ENCODE results near the gene L1TD1.
"Not testable (repeated sequence)": the region's sequence is repeated elsewhere in the genome, so short reads cannot be mapped to it uniquely, and the experiment has no call there.

Gene L1TD1

DNA sequence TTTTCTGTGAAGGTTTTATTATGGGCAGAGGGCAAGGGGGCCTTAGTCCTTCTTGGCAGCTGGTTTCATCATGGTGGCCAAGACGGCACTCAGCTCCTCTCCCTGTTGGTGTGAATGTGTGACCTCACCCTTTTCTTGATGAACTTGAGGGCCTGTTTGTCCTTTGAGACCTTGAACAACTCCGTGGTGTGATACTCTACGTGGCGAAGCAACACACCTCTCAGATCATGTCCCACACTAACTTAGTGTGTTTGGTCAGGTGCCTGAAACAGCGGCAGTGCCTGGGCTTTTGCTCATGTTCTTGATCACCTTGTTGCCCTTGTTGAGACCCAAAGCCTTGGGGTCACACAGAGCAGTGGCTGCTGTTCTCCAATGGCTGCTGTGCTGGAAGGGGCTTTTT lies 13.4 kb downstream of the L1TD1 start:
- DNase-seq, result no peak

DNA sequence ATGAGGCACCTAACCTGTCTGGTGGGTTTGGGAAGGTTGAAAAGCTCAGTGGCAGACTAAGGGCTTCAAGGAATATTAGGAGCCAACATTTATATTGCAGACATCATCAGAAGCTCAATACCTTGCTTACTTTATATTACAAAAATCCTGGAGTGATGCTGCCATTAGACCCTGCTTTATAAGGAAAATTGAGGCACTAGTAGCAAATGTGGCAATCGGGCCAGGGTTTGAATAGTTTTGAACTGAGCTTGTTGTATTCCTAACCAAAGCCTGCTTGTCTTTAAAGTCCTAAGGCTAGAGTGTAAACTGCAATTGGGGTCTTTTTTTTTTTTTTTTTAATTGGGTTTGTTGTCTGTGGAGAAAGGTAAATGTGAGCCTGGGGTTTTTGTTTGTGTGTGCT lies 14.3 kb downstream of the L1TD1 start:
- DNase-seq, result no peak

DNA sequence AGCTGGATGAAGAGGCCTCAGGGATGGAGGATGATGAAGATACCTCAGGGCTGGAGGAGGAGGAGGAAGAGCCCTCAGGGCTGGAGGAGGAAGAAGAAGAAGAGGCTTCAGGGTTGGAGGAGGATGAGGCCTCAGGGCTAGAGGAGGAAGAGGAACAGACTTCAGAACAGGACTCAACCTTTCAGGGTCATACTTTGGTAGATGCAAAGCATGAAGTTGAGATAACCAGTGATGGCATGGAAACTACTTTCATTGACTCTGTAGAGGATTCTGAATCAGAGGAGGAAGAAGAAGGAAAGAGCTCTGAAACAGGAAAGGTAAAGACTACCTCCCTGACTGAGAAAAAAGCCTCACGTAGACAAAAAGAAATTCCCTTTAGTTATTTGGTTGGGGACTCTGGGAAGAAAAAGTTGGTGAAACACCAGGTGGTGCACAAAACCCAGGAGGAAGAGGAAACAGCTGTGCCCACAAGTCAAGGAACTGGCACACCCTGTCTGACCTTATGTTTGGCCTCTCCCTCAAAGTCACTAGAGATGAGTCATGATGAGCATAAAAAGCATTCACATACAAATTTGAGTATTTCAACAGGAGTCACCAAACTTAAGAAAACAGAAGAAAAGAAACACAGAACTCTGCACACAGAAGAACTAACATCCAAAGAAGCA lies 15.4 kb downstream of the L1TD1 start:
- no peak for DNase-seq

DNA sequence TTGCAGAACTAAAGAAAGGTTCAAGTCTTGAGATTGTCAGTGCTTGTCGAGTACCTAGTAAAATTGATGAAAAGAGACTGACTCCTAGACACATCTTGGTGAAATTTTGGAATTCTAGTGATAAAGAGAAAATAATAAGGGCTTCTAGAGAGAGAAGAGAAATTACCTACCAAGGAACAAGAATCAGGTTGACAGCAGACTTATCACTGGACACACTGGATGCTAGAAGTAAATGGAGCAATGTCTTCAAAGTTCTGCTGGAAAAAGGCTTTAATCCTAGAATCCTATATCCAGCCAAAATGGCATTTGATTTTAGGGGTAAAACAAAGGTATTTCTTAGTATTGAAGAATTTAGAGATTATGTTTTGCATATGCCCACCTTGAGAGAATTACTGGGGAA lies 16.3 kb downstream of the L1TD1 start:
- no peak for DNase-seq

DNA sequence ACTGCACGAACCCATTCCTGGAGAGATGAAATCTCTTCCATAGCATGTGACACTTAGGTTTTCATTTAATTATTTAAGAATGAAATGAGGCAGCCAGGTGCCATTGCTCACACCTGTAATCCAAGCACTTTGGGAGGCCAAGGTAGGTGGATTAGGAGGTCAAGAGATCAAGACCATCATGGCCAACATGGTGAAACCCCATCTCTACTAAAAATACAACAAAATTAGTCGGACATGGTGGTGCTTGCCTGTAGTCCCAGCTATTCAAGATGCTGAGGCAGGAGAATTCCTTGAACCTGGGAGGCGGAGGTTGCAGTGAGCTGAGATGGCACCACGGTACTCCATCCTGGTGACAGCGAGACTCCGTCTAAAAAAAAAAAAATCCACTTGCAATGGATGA lies 17.8 kb downstream of the L1TD1 start:
- no peak for DNase-seq

DNA sequence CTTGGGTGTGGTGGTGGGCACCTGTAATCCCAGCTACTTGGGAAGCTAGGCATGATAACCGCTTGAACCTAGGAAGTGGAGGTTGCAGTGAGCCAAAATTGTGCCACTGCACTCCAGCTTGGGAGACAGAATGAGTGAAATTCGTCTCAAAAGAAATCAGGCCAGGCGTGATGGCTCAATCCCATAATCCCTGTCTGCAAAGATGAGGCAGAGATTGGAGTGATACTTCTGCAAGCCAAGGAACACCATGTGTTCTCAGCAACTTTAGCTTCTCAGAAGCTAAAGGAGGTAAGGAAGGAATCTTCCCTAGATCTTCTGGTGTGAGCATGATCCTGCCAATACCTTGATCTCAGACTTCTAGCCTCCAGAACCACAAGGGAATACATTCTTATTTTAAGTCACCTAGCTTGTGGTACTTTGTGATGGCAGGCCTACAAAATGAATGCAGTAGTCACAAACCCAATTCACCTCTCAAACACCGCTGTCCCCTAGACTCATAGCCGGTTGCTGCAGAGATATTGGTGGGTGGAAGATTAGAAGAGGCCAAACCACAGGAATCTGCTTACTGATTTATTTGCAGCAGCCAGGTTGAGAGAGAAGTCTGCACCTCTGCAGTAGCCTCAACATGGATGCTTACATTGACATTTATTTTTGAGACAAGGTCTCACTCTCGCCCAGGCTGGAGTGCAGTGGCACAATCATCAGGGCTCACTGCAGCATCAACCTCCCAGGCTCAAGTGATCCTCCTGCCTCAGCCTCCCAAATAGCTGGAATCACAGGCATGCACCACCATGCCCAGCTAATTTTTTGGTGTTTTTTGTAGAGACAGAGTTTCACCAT lies 18.6 kb downstream of the L1TD1 start:
- no peak for DNase-seq

DNA sequence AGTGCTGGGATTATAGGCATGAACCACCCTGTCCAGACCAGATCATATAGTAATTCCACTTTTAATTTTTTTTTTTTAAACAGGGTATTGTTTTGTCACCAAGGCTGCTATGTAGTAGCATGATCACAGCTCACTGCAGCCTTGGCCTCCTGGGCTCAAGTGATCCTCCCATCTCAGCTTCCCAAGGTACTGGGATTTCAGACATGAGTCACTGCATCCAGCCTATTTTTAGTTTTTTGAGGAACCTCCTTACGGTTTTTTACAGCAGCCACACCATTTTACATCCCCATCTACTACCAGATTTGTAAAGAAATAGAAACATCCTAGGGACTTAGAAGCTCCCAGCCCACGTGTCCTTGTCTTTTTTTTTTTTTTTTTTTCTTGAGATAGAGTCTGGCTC lies 24.0 kb downstream of the L1TD1 start:
- no peak for DNase-seq

DNA sequence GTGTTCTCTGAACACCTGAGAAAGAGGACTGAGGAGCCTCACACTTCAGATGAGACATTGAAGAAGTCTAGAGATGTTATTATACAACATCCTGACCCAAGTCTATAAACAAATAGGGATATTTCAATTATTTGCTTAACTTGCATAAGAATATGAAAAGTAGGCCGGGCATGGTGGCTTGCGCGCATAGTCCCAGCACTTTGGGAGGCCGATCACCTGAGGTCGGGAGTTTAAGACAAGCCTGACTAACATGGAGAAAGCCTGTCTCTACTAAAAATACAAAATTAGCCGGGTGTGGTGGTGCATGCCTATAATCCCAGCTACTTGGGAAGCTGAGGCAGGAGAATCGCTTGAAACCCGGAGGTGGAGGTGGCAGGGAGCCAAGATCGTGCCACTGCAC lies 25.8 kb downstream of the L1TD1 start:
- not testable (repeated sequence) for DNase-seq

DNA sequence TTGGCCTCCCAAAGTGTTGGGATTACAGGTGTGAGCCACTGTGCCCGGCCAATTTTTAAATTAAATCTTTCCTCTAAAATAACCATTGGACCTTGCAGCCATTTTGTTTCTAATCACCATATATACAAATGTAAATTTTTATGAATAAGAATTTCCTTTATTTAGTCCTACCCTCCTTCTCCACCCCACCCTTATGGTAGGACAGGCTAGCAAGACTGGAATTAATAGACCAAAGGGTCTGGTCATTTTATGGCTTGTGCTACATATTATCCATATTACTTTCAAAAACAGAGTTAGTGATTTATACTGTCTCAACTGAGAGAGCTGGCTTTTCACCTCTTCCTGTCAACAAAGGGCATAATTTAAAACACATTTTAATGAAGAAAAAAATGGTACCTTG lies 26.5 kb downstream of the L1TD1 start:
- DNase-seq, result no peak

DNA sequence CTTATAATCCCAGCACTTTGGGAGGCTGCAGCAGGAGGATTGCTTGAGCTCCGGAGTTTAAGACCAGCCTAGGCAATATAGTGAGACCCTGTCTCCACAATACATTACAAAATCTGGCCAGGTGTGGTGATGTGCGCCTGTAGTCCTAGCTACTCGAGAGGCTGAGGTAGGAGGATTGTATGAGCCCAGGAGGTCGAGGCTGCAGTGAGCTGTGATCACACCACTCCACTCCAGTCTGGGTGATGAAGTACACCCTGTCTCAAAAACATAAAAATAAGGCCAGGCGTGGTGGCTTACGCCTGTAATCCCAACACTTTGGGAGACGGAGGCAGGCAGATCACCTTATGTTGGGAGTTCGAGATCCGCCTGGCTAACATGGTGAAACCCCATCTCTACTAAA lies 27.7 kb downstream of the L1TD1 start:
- no peak for DNase-seq

DNA sequence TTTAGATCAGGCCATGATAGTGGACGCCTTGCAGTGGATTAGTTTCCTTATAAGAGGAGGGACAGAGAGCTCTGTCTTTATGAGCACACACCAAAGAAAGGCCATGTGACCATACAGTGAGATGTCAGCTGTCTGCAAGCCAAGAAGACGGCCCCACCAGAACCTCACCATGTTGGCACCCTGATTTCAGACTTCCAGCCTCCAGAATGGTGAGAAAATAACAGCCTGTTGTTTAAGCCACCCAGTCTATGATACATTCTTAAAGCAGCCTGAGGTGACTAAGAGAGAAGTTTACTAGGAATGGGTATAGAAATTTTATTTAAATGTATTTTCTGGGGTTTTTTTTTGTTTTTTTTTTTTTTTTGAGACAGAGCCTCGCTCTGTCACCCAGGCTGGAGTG lies 29.5 kb downstream of the L1TD1 start:
- DNase-seq, result no peak

DNA sequence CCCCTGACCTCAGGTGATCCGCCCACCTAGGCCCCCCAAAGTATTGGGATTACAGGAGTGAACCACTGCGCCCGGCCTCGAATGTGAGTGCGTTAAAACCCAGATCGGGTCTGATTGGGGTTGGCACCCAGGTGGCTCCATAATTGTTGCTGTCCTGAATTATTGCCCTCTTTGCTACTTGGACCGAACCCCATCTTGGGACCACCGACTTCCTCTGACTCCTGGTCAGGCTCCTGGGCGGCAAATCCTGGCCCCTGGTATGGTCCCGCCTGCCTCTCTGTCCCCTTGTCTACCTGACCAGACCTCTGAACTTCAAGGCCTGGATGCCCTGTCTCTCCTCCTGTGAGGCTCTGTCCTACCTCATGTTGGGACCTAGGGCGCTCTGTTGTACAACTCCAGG lies 32.8 kb downstream of the L1TD1 start:
- no peak for DNase-seq

DNA sequence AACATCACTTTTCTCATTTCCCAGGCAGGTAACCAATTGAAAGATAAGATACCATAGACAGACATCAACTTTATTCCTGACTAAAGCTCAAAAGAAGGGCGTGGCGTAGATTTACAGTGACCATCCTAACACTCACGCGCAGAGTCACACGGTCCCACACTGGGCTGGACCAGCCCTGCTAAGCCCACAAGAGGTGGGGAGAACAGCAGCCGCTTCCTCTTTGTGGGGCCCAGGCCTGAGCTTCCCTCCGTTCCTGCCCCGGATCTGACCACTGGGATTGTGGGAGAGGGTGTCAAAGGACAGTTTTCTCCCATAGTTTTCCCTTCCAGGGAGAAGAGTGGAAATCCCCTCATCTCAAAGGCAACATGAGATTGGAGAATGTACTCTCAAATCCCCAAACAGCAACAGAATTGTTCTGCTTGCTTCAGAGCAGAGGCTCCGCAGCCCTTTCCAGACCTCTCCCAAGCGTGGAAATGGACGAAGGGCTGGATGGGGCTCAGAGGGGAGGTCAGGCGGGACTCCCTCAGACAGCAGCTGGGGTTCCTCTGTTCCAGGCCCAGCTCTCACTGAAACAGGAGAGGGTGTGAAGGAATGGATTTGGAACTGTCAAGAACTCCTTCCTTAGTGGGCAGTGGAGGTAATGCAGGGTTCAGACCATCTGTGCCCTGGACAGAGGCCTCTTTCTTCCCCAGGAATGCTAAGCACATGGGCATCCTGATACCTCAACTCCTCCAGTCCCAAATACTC lies 33.7 kb downstream of the L1TD1 start:
- DNase-seq, result no peak

DNA sequence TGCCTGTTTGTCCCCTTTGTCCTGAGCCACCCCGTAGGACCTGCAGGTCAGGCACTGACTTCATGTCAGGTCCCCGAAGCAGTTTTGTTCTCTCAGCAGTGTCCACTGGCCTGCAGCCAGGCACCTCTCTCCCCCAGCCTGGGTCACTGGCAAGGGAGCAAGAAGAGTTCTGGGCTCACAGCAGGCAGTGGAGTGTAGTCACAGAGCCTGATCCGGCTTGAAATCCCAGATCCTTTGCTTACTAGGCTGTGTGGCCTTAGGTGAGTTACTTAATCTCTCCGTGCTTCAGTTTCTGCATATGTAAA lies 34.2 kb downstream of the L1TD1 start:
- no peak for DNase-seq

DNA sequence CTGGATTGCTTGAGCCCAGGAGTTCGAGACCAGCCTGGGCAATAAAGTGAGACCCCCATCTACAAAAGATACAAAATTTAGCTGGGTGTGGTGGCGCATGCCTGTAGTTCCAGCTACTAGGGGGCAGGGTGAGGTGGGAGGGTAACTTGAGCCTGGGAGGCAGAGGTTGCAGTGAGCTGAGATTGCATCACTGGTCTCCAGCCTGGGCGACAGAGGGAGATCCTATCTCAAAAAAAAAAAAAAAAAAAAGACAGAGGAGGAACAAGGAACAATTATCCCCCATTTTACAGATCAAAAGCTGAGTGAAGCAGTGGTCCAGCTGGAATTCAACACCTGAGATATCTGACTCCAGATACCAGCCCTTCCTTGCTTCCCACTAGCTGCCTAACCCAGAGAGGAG lies 34.8 kb downstream of the L1TD1 start:
- DNase-seq, result no peak

DNA sequence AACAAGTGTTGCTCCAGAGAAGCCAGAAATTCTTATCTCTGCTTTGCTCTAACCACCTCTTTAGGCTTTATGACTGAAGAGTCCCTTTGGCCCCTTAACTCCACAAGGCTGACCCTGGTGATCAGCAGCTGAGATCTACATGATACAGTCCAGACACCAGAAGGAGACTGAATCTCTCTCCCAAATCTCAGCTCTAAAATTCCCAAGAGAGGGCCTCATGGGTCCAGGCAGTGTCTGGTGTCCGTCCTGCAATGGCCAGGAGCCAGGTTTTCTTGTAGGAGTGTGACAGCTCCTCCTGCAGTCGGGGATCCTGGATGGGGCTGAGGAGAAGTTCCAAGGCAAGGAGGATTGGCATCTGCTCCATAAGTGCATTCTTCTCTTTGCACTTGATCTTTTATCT lies 35.3 kb downstream of the L1TD1 start:
- no peak for DNase-seq

DNA sequence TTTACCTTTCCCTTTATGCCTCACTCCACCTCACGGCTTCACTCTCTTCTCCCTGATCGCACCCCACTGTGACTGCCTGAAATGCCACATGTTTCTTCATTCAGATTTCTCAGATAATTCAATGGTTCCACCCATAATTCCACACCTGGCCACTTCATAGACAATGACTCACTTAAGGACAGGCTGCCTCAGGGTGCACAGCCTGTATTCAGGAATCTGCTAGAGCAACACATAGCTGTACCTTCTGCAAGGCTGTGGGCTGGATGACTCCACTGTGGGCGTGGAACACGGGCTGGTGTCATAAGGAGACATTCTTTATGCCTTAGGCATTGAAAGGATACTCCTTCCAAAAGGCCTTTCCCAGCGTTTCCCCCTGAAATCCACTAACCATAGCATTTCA lies 36.1 kb downstream of the L1TD1 start:
- no peak for DNase-seq

DNA sequence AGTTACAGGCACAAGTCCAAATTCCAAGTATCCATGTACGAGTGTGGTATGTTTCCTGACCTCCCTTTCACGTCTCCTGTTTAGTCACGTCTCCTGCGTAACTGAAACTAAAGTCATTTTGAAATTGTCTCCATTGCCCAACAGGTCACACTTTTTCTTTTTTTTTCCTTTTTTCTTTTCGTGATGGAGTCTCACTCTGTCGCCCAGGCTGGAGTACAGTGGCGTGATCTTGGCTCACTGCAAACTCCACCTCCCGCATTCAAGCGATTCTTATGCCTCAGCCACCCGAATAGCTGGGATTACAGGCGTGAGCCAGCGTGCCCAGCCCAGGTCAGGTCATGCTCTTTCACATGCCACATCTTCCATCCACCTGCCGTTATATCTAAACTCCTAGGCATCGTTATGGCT lies 38.2 kb downstream of the L1TD1 start:
- DNase-seq, result no peak

DNA sequence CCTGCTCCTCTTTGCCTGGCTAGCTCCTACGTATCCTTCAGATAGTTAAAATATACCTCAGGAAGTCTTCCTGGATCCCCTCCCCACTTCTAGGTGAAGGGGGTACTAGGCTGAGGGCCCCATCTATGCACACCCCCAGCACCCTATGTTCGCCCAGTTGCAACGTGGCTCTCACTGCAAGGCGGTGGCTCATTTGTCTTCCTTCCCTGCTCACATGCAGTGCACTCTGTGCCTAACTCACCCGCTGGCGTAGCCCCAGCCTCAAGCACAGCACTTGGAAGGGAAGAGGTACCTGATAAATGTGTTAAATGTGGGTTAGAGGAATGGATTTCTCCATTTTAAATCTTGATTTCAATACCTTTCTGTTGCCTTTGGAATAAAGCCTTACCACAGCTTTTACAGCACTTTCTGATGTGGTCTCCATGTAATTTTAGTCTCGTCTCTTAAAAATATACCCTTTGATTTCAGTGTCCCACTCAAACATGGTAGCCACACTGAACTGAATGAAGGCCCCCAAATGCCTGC lies 39.3 kb downstream of the L1TD1 start:
- no peak for DNase-seq

DNA sequence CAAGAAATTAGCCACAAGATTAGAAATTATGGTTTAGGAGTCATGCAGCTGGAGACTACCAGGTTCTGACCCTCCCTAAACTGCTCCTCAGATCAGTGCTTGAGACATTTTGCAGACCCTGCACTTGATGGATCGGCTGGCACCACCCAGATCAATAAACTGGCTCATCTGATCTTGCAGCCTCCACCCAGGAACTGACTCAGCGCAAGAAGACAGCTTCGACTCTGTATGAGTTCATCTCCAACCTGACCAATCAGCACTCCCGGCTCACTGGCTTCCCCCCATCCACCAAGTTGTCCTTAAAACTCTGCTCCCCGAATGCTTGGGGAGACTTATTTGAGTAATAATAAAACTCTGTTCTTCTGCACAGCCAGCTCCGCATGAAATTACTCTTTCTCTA lies 40.0 kb downstream of the L1TD1 start:
- DNase-seq, result no peak

DNA sequence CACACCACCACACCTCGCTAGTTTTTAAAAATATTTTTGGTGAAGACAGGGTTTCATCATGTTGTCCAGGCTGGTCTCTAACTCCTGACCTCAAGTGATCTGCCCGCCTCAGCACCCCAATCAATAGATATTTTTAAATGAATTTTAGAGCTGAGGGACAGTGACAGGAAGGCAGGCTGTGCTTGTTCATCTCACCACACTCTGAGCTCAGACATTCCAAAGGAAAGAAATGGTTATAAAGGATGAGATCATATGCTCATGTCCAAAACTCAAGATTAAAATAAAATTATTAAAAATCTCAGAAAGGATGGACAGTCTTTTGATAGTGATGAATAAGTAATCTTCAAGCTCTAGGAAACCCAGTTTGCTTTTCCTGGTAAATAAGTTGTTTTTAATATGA lies 40.9 kb downstream of the L1TD1 start:
- DNase-seq, result no peak

DNA sequence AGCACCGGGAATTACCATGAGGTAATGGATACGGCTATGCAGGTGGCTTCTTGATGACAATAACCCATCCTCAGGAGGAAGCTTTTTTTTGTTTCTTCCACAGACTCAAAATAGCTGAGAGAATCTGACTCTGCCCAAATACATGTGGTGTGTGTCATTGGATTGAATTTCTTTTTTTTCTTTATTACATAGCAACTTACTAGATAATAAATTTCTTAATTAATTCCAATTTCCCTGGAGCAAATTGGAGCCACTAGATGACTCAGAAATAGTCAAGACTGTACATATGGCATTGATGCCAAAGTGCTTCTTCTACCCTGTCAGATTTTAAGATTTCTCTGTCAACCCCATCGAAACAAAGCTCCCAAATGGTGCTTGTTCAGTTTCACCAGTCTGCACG lies 42.7 kb downstream of the L1TD1 start:
- DNase-seq, result no peak

DNA sequence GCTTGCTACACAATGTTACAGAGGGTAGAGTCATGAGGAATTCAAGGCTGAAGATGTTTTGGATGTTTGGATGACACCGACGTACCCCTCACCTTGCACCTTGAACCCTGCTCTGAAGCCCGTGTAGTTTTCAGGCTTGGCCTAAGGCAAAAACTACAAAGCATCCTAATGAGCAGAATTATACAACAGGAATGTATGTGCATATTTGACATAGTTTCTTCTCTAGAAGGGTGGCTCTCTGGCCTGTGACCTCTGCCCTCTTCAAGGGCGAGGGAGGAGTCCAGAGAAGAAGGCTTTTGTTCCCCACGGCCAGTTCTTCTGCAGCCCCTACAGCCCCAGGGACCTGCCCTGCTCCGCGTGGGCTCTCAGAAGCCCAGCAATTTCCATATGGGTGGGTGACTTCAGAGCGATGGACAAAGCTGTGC lies 43.3 kb downstream of the L1TD1 start:
- DNase-seq, result no peak

DNA sequence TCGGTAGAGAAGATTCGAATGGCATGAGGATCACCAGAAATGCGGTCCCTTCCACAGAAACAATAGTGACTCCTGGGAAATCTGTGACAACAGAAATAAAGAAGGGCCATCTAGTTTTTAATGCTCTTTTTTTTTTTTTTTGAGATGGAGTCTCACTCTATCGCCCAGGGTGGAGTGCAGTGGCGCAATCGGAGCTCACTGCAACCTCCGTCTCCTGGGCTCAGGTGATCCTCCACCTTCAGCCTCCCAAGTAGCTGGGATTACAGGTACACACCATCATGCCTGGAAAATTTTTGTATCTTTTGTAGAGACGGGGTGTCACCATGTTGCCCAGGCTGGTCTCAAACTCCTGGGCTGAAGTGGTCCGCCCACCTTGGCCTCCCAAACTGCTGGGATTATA lies 43.9 kb downstream of the L1TD1 start:
- DNase-seq, result no peak

Measured in activated T-cell treated with anti-CD3 and anti-CD28 coated beads, Interleukin-2, amount 50 U/mL, for 1 hour (primary cell).